OCI-LY1 (cell line): ENCODE results near the gene RFPL1.
A peak's percentile ranks its signal among the peaks of the same experiment; 100 is the strongest.
"Not testable (repeated sequence)": the region's sequence is repeated elsewhere in the genome, so short reads cannot be mapped to it uniquely, and the experiment has no call there.

ENCODE experiments used
- H2AFZ ChIP-seq: fragments of 200-600 bp; sonication (generic), shearing (Covaris generic); 2 replicates; pipeline ENCODE4 v1.6.0; 2014; ENCODE audit warnings: antibody characterized with exemption, mild to moderate bottlenecking, low read length
- H3F3A ChIP-seq: fragments of 200-600 bp; sonication (generic), shearing (Covaris generic); 2 replicates; pipeline ENCODE4 v1.6.0; 2014; ENCODE audit warnings: mild to moderate bottlenecking, antibody characterized with exemption, low read length, moderate library complexity; ENCODE audit not compliant: insufficient read depth
- H3K27ac ChIP-seq: fragments of 200-600 bp; sonication (generic); 2 replicates; pipeline ENCODE4 v1.5.1; 2014; ENCODE audit warnings: low read length, mixed run types, mild to moderate bottlenecking, low read depth; ENCODE audit not compliant: poor library complexity, severe bottlenecking
- H3K27me3 ChIP-seq: fragments of 200-600 bp; sonication (generic); 2 replicates; pipeline ENCODE4 v1.6.0; 2014; ENCODE audit warnings: antibody characterized with exemption, mild to moderate bottlenecking, low read length, moderate library complexity; ENCODE audit not compliant: insufficient read depth
- H3K36me3 ChIP-seq: fragments of 200-600 bp; sonication (generic); 2 replicates; pipeline ENCODE4 v1.6.1; 2014; ENCODE audit warnings: mild to moderate bottlenecking, antibody characterized with exemption, low read length, moderate library complexity, mixed read lengths; ENCODE audit not compliant: insufficient read depth
- H3K4me1 ChIP-seq: fragments of 200-600 bp; sonication (generic); 2 replicates; pipeline ENCODE4 v1.5.1; 2014; ENCODE audit warnings: mild to moderate bottlenecking, low read length, moderate library complexity; ENCODE audit not compliant: insufficient read depth, severe bottlenecking
- H3K4me2 ChIP-seq: fragments of 200-600 bp; sonication (generic), shearing (Covaris generic); 2 replicates; pipeline ENCODE4 v1.6.1; 2014; ENCODE audit warnings: low read length
- H3K4me3 ChIP-seq: fragments of 200-600 bp; sonication (generic); 2 replicates; pipeline ENCODE4 v1.5.1; 2014; ENCODE audit warnings: low read length, low read depth, mild to moderate bottlenecking, mixed read lengths; ENCODE audit not compliant: poor library complexity, severe bottlenecking
- H3K79me2 ChIP-seq: fragments of 200-600 bp; shearing (Covaris generic); 2 replicates; pipeline ENCODE4 v1.6.1; 2016; ENCODE audit warnings: mixed run types, low read length, mixed read lengths; ENCODE audit not compliant: insufficient read depth
- H3K9ac ChIP-seq: fragments of 200-600 bp; sonication (generic), shearing (Covaris generic); 2 replicates; pipeline ENCODE4 v1.6.1; 2014; ENCODE audit warnings: mild to moderate bottlenecking, low read length, mixed read lengths
- H3K9me2 ChIP-seq: fragments of 200-600 bp; sonication (generic), shearing (Covaris generic); 2 replicates; pipeline ENCODE4 v1.6.1; 2014; ENCODE audit warnings: low read depth, mild to moderate bottlenecking, low read length, mixed read lengths
- H3K9me3 ChIP-seq: fragments of 200-600 bp; shearing (Covaris generic); 2 replicates; pipeline ENCODE4 v1.6.1; 2014; ENCODE audit warnings: low read length, mixed read lengths
- H4K20me1 ChIP-seq: fragments of 200-600 bp; sonication (generic), shearing (Covaris generic); 2 replicates; pipeline ENCODE4 v1.6.0; 2016; ENCODE audit warnings: mild to moderate bottlenecking, low read length; ENCODE audit not compliant: insufficient read depth
- CTCF ChIP-seq: fragments of 200-600 bp; sonication (generic), shearing (Covaris generic); IDR thresholded peaks from 2 replicates; pipeline ENCODE4 v1.5.1; 2017; ENCODE audit warnings: mild to moderate bottlenecking, antibody characterized with exemption, low read length, moderate library complexity, mixed read lengths
- EZH2 ChIP-seq: fragments of 200-600 bp; sonication (generic), shearing (Covaris generic); IDR thresholded peaks from 2 replicates; pipeline ENCODE4 v1.8.0; 2017; ENCODE audit warnings: borderline replicate concordance, mixed run types, mild to moderate bottlenecking, antibody characterized with exemption, low read length, moderate library complexity, mixed read lengths

RFPL1 gene

GRCh38 chr22:29438283-29438682, at the start of gene RFPL1:
Gene RFPL1, plus strand, starts transcription at chr22:29438583.
- not testable (repeated sequence) for H3K27ac ChIP-seq, H3F3A ChIP-seq, H3K4me2 ChIP-seq, H2AFZ ChIP-seq, H3K4me1 ChIP-seq, H3K9me3 ChIP-seq, H3K27me3 ChIP-seq, H3K79me2 ChIP-seq, H3K9me2 ChIP-seq, H3K4me3 ChIP-seq, H3K9ac ChIP-seq, H4K20me1 ChIP-seq, H3K36me3 ChIP-seq

GRCh38 chr22:29388759-29389090, 49.7 kb upstream of the RFPL1 start:
- peaks cover 17% of the 10 kb centered on the region; the same call in 1 of the 2 replicates for H3K36me3 ChIP-seq
- H3K27ac ChIP-seq: no peak overlapping the region
- H3K9me3 ChIP-seq: no peaks in the 10 kb centered on the region
- H3K27me3 ChIP-seq: no peaks in the 10 kb centered on the region
- peak overlapping the region; percentile 79 for H3K4me2 ChIP-seq
- peak overlapping the region; percentile 87 for H3K9ac ChIP-seq
- peak overlapping the region; percentile 85 for H3K4me3 ChIP-seq
- TF ChIP-seq CTCF: no peak
- TF ChIP-seq EZH2: no peak
- no peaks in the 10 kb centered on the region for H4K20me1 ChIP-seq
- peaks cover 45% of the 10 kb centered on the region for H3K4me1 ChIP-seq
- peaks cover 8% of the 10 kb centered on the region; the same call in 1 of the 2 replicates for H3F3A ChIP-seq
- peaks cover 26% of the 10 kb centered on the region for H3K79me2 ChIP-seq
- no peaks in the 10 kb centered on the region for H3K9me2 ChIP-seq
- peak overlapping the region; percentile 39; the same call in 1 of the 2 replicates for H2AFZ ChIP-seq

- H3K9me3 ChIP-seq: no peaks in the 10 kb centered on the region
- H3K4me3 ChIP-seq: no peak overlapping the region
- H3K9ac ChIP-seq: no peak overlapping the region
- H3K27ac ChIP-seq: no peak overlapping the region
- no peak overlapping the region for H3K4me2 ChIP-seq
- no peaks in the 10 kb centered on the region for H4K20me1 ChIP-seq
- H3K79me2 ChIP-seq: peaks cover 13% of the 10 kb centered on the region
- no peak overlapping the region for H2AFZ ChIP-seq
- peaks cover 2% of the 10 kb centered on the region; the same call in 1 of the 2 replicates for H3K36me3 ChIP-seq
- H3K4me1 ChIP-seq: peaks cover 32% of the 10 kb centered on the region
- H3K27me3 ChIP-seq: no peaks in the 10 kb centered on the region
- no peaks in the 10 kb centered on the region for H3K9me2 ChIP-seq
- peaks cover 8% of the 10 kb centered on the region; the same call in 1 of the 2 replicates for H3F3A ChIP-seq
- TF ChIP-seq CTCF: no peak
- TF ChIP-seq EZH2: no peak
These were observed 48.1 kb upstream of the RFPL1 start for GRCh38 chr22:29390270-29390669.

GRCh38 chr22:29391546-29391945, 46.8 kb upstream of the RFPL1 start:
- no peaks in the 10 kb centered on the region for H3K9me2 ChIP-seq
- TF ChIP-seq CTCF: no peak
- no peak for TF ChIP-seq EZH2
- H3K4me2 ChIP-seq: no peak overlapping the region
- H3K79me2 ChIP-seq: peaks cover 9% of the 10 kb centered on the region; the same call in 1 of the 2 replicates
- H3K9ac ChIP-seq: no peak overlapping the region
- H3K36me3 ChIP-seq: no peaks in the 10 kb centered on the region
- no peaks in the 10 kb centered on the region for H4K20me1 ChIP-seq
- no peaks in the 10 kb centered on the region for H3K27me3 ChIP-seq
- H2AFZ ChIP-seq: no peak overlapping the region
- H3K9me3 ChIP-seq: no peaks in the 10 kb centered on the region
- H3K27ac ChIP-seq: no peak overlapping the region
- peaks cover 19% of the 10 kb centered on the region for H3K4me1 ChIP-seq
- H3K4me3 ChIP-seq: no peak overlapping the region
- peaks cover 1% of the 10 kb centered on the region; the same call in 1 of the 2 replicates for H3F3A ChIP-seq
